ENCODE results near the gene PLSCR3. TPM values are rescaled to one million over a fixed set of nuclear protein-coding genes. Genes with fewer than 3 reads are reported as not detected.

The PLSCR3 gene
- total and polyA plus RNA-seq, 2 donors (not counting 1 experiment from before 2014, with no cell fraction given) = 25.4 to 39.1 TPM

- H3K4me3 ChIP-seq (replicated peaks in 1 of 4; ENCODE audit: control extremely low read depth in 1 of 4, insufficient read depth in 1 of 4, low read depth in 3 of 4, low read length in 4 of 4) = peak overlapping the region; percentile 66 to 81 (median 74)
- no peaks in the 10 kb centered on the region for H3K27me3 ChIP-seq (ENCODE audit: control insufficient read depth, insufficient read depth, low read length)
- no peaks in the 10 kb centered on the region for H4K20me1 ChIP-seq (ENCODE audit: control insufficient read depth, extremely low read depth, insufficient read depth, low read length)
- H3K4me2 ChIP-seq (ENCODE audit: extremely low read depth, insufficient read depth, low read length) = peak overlapping the region; percentile 77
- peaks cover 7% of the 10 kb centered on the region for H3K4me1 ChIP-seq (ENCODE audit: control insufficient read depth, extremely low read depth, insufficient read depth, low read length)
- TF ChIP-seq EZH2 (IDR thresholded peaks at IDR 0.05; ENCODE audit: low read length, missing control alignments) (no peak), CTCF (conservative IDR thresholded peaks at IDR 0.05 in 1 of 2, IDR thresholded peaks at IDR 0.05 in 1 of 2; ENCODE audit: low read depth in 1 of 2, low read length in 2 of 2) (no peak)
- H3K27ac ChIP-seq (ENCODE audit: insufficient read depth, low read length) = peak overlapping the region; percentile 54
- DNase-seq (ENCODE audit: low read depth in 2 of 2) = no peak
- peaks cover 10% of the 10 kb centered on the region for H3K36me3 ChIP-seq (ENCODE audit: control insufficient read depth, insufficient read depth, low read length)
- H2AFZ ChIP-seq (ENCODE audit: low read length) = peak overlapping the region; percentile 45
- H3K9ac ChIP-seq (ENCODE audit: insufficient read depth, low read length) = peak overlapping the region; percentile 73
- no peaks in the 10 kb centered on the region for H3K9me3 ChIP-seq (ENCODE audit: control insufficient read depth, insufficient read depth, low read depth, low read length)
- no peaks in the 10 kb centered on the region for H3K79me2 ChIP-seq (ENCODE audit: control insufficient read depth, insufficient read depth, low read length)
Observed at GRCh38 chr17:7405350-7406234, 11.3 kb upstream of the PLSCR3 start.

- DNase-seq (ENCODE audit: low read depth in 2 of 2) = no peak
- Histone ChIP-seq H3K4me1 (ENCODE audit: control insufficient read depth, extremely low read depth, insufficient read depth, low read length) (peaks cover 7% of the 10 kb centered on the region), H3K4me2 (ENCODE audit: extremely low read depth, insufficient read depth, low read length) (peak overlapping the region; percentile 77), H2AFZ (ENCODE audit: low read length) (peak overlapping the region; percentile 46), H3K36me3 (ENCODE audit: control insufficient read depth, insufficient read depth, low read length) (peaks cover 7% of the 10 kb centered on the region), H3K9me3 (ENCODE audit: control insufficient read depth, insufficient read depth, low read depth, low read length) (no peaks in the 10 kb centered on the region), H3K79me2 (ENCODE audit: control insufficient read depth, insufficient read depth, low read length) (no peaks in the 10 kb centered on the region), H4K20me1 (ENCODE audit: control insufficient read depth, extremely low read depth, insufficient read depth, low read length) (no peaks in the 10 kb centered on the region), H3K27me3 (ENCODE audit: control insufficient read depth, insufficient read depth, low read length) (no peaks in the 10 kb centered on the region), H3K27ac (ENCODE audit: insufficient read depth, low read length) (peak overlapping the region; percentile 54), H3K9ac (ENCODE audit: insufficient read depth, low read length) (peak overlapping the region; percentile 73), H3K4me3 (replicated peaks in 1 of 4; ENCODE audit: control extremely low read depth in 1 of 4, insufficient read depth in 1 of 4, low read depth in 3 of 4, low read length in 4 of 4) (peak overlapping the region; percentile 66 to 81 (median 74))
- TF ChIP-seq CTCF (conservative IDR thresholded peaks at IDR 0.05 in 1 of 2, IDR thresholded peaks at IDR 0.05 in 1 of 2; ENCODE audit: low read depth in 1 of 2, low read length in 2 of 2) (no peak), EZH2 (IDR thresholded peaks at IDR 0.05; ENCODE audit: low read length, missing control alignments) (no peak)
Observed at GRCh38 chr17:7404737-7405349, 10.5 kb upstream of the PLSCR3 start.

- DNase-seq (ENCODE audit: low read depth in 2 of 2) = peak; percentile 99
- no peak for TF ChIP-seq EZH2 (IDR thresholded peaks at IDR 0.05; ENCODE audit: low read length, missing control alignments)
- TF ChIP-seq CTCF (conservative IDR thresholded peaks at IDR 0.05 in 1 of 2, IDR thresholded peaks at IDR 0.05 in 1 of 2; ENCODE audit: low read depth in 1 of 2, low read length in 2 of 2) = no peak
Observed at GRCh38 chr17:7403977-7404736, 9.8 kb upstream of the PLSCR3 start, which contains the start of gene TMEM256. TMEM256 (minus strand) TSS chr17:7404097; CDS start chr17:7404084, 13 bp downstream.

More at GRCh38 chr17:7403977-7404736, 9.8 kb upstream of the PLSCR3 start, which contains the start of gene TMEM256:
- Histone ChIP-seq H4K20me1 (ENCODE audit: control insufficient read depth, extremely low read depth, insufficient read depth, low read length) (no peaks in the 10 kb centered on the region), H3K27me3 (ENCODE audit: control insufficient read depth, insufficient read depth, low read length) (no peaks in the 10 kb centered on the region), H2AFZ (ENCODE audit: low read length) (peak within 1 kb of the TSS; percentile 91), H3K36me3 (ENCODE audit: control insufficient read depth, insufficient read depth, low read length) (peaks cover 3% of the 10 kb centered on the region), H3K79me2 (ENCODE audit: control insufficient read depth, insufficient read depth, low read length) (no peaks in the 10 kb centered on the region), H3K4me3 (replicated peaks in 1 of 4; ENCODE audit: control extremely low read depth in 1 of 4, insufficient read depth in 1 of 4, low read depth in 3 of 4, low read length in 4 of 4) (peak within 1 kb of the TSS; percentile 76 to 85 (median 82)), H3K9me3 (ENCODE audit: control insufficient read depth, insufficient read depth, low read depth, low read length) (no peaks in the 10 kb centered on the region), H3K9ac (ENCODE audit: insufficient read depth, low read length) (peak within 1 kb of the TSS; percentile 73), H3K4me1 (ENCODE audit: control insufficient read depth, extremely low read depth, insufficient read depth, low read length) (peaks cover 7% of the 10 kb centered on the region), H3K4me2 (ENCODE audit: extremely low read depth, insufficient read depth, low read length) (peak within 1 kb of the TSS; percentile 99), H3K27ac (ENCODE audit: insufficient read depth, low read length) (peak within 1 kb of the TSS; percentile 67)
